Fibroblast of pulmonary artery (primary cell): ENCODE data around the gene IMMP1L.

Source experiments
- DNase-seq: peaks from one replicate; pipeline ENCODE4 v3.0.0-alpha.2; 2010; ENCODE audit warnings: low read depth
- H3K4me3 ChIP-seq: replicated peaks from 2 replicates; pipeline ENCODE4 v1.5.1; 2011; ENCODE audit warnings: low read depth, mild to moderate bottlenecking, control low read depth, low read length, moderate library complexity
- CTCF ChIP-seq: IDR thresholded peaks from 2 replicates; pipeline ENCODE4 v1.5.1; 2011; ENCODE audit warnings: mild to moderate bottlenecking, control low read depth, low read length, inconsistent platforms; ENCODE audit errors: missing control alignments

The IMMP1L gene

GRCh38 chr11:31421820-31422219 lies 87.6 kb downstream of the IMMP1L start:
- no peak for DNase-seq
- TF ChIP-seq CTCF, result no peak
- no peak overlapping the region for H3K4me3 ChIP-seq

DNA sequence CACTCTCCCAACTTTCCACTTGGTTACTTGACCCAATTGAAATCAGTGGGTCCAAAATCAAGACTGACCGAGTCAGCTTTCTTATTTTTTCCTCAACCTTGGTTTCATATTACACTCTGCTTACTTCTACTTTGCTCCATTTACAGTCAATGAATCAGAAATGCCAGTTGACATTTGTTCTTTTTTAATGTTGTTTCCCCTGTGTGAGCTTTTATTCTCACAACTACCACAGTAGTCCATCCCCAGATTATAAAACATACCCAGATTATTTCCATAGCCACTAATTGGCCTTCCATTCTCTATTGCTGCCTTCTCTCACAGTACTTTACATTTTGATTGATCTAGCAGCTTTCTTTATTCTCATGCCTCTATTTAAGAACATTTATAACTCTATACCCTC lies 89.8 kb downstream of the IMMP1L start:
- no peak for TF ChIP-seq CTCF
- DNase-seq, result no peak
- H3K4me3 ChIP-seq, result no peak overlapping the region

- no peak for TF ChIP-seq CTCF
- no peak for DNase-seq
- H3K4me3 ChIP-seq, result no peak overlapping the region
Measured at GRCh38 chr11:31419138-31419537, 90.3 kb downstream of the IMMP1L start.

DNA sequence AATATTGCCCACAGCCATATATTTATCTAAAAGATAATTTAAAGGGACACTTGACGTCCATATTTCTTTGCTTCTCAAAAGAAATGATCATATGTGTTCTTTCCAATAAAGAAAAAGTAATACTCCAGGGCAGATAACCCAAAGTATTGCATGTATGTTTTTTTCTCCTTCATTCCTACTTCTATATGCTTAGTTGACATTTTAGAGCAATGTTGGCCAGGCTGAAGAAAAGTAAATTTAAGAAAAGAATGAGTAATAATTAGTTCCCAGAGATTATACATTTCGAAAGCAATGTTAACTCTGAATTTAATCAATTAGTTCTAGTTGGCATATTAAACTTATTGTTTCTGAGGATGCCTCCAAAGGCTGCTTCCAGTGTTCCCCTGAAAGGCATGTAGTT lies 91.6 kb downstream of the IMMP1L start:
- DNase-seq, result no peak
- TF ChIP-seq CTCF, result no peak
- H3K4me3 ChIP-seq, result no peak overlapping the region

DNA sequence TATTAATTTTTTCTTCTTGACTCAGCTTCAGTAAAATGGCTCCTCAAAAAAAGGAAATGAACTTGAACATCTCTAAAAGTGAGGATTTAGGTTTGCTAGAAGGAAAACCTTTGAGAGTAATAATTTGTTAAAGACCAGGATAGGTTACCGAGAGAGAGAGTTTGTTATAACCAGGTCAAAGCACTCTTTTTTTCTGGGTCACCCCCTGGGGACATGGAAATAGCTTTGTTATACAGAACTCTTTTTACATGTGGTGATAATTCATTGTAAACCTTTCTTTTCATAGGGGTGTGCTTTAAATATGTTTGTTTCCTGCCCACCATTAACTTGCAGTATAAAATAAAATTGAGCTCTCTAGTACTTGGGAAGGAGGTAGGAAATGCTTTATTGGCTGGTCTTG lies 92.1 kb downstream of the IMMP1L start:
- DNase-seq, result no peak
- H3K4me3 ChIP-seq, result no peak overlapping the region
- no peak for TF ChIP-seq CTCF

DNA sequence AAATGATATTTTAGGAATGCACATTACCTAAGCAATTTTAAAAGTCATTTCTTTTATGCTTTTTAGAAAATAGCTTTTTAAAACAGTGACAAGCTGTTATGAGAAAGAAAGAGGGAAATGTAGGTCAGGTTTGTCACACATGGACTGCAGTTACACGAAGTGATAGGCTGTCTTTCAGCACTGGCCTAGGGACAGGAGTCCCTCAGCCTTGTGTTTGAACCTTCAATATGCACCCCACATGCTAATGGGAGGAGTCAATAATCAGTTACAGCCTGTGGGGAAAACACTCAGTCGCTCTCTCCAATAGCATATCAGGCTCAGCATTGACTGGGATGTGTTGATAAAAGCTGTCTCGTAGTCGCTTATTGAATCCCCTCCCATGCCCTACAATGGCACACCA lies 94.0 kb downstream of the IMMP1L start:
- no peak for TF ChIP-seq CTCF
- H3K4me3 ChIP-seq, result no peak overlapping the region
- DNase-seq, result no peak

GRCh38 chr11:31414338-31414737 lies 95.1 kb downstream of the IMMP1L start:
- DNase-seq, result no peak
- no peak for TF ChIP-seq CTCF
- H3K4me3 ChIP-seq, result no peak overlapping the region
